A549 treated with CORT108297 at 1 μM for 4 hours (cell line): ENCODE measurements around the gene CDH9. TPM values are rescaled to one million over a fixed set of nuclear protein-coding genes. Genes with fewer than 3 reads are reported as not detected.

Experiments used
- total RNA-seq: library from RNA; stranded (reverse); fragments of 200-300 nt; extraction: Qiagen RNA extraction; gene quantifications from 5 replicates; pipeline ENCODE4 v1.2.3, GENCODE V29; 2022

CDH9 gene, protein sequence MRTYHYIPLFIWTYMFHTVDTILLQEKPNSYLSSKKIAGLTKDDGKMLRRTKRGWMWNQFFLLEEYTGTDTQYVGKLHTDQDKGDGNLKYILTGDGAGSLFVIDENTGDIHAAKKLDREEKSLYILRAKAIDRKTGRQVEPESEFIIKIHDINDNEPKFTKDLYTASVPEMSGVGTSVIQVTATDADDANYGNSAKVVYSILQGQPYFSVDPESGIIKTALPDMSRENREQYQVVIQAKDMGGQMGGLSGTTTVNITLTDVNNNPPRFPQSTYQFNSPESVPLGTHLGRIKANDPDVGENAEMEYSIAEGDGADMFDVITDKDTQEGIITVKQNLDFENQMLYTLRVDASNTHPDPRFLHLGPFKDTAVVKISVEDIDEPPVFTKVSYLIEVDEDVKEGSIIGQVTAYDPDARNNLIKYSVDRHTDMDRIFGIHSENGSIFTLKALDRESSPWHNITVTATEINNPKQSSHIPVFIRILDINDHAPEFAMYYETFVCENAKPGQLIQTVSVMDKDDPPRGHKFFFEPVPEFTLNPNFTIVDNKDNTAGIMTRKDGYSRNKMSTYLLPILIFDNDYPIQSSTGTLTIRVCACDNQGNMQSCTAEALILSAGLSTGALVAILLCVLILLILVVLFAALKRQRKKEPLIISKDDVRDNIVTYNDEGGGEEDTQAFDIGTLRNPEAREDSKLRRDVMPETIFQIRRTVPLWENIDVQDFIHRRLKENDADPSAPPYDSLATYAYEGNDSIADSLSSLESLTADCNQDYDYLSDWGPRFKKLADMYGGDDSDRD
- not detected in 5 replicates for total RNA-seq

DNA sequence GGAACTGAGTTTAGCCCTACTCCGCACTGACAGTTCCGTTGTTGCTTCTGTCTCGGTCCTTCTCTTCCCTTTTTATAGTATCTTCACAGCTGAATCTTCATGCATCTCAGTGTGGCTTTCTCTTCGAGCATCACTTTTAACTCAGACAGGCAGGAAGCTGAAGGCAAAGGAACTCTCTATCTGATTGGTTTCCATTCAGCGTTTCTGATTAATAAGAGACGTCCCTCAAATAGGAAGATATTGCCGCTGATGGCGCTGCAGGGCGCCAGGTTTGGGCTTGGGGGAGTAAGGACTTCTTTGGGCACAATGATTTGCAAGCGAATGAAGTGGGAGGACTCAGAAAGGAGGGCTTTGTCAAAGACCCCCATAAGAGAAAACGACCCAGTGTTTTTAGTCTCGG is at the start of gene CDH9:
Gene CDH9 (minus strand): TSS at position 111 of the 400 bp plus-strand sequence. CDS start 50,253 bp downstream, outside the sequence.

